ENCODE data around the gene UGDH.

Gene UGDH

DNA sequence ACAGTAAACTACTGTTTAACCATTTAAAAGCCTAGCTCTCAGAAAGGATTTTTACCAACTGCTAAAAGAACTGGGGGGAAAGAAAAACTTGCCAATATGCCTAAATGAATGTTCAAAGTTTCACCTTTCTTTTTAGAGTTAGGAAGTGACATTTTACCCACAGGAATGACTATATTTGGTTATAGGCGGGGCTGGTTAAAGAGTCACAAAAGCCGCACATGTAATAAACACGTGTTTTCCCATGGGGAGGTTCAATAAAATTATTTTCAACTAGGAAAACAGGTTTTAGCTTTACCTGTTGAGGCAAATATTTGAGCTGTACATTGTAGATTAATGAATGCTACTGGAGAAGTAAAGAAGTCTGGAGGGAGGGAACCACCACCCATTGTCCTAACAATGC, 41.6 kb upstream of the UGDH start:
- DNase-seq (ENCODE audit: low read depth) = peak; percentile 18
- TF ChIP-seq, protein P1, sequence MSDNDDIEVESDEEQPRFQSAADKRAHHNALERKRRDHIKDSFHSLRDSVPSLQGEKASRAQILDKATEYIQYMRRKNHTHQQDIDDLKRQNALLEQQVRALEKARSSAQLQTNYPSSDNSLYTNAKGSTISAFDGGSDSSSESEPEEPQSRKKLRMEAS (IDR thresholded peaks at IDR 0.05; ENCODE audit: low read depth, low read length) = peak; percentile 98
- TF ChIP-seq MYC (IDR thresholded peaks at IDR 0.05; ENCODE audit: low read depth, low read length) = peak; percentile 71
- TF ChIP-seq, protein P2, sequence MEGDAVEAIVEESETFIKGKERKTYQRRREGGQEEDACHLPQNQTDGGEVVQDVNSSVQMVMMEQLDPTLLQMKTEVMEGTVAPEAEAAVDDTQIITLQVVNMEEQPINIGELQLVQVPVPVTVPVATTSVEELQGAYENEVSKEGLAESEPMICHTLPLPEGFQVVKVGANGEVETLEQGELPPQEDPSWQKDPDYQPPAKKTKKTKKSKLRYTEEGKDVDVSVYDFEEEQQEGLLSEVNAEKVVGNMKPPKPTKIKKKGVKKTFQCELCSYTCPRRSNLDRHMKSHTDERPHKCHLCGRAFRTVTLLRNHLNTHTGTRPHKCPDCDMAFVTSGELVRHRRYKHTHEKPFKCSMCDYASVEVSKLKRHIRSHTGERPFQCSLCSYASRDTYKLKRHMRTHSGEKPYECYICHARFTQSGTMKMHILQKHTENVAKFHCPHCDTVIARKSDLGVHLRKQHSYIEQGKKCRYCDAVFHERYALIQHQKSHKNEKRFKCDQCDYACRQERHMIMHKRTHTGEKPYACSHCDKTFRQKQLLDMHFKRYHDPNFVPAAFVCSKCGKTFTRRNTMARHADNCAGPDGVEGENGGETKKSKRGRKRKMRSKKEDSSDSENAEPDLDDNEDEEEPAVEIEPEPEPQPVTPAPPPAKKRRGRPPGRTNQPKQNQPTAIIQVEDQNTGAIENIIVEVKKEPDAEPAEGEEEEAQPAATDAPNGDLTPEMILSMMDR (IDR thresholded peaks at IDR 0.05; ENCODE audit: low read depth, low read length) = no peak
- H3K4me3 ChIP-seq (ENCODE audit: low read depth, low read length) = no peak overlapping the region

DNA sequence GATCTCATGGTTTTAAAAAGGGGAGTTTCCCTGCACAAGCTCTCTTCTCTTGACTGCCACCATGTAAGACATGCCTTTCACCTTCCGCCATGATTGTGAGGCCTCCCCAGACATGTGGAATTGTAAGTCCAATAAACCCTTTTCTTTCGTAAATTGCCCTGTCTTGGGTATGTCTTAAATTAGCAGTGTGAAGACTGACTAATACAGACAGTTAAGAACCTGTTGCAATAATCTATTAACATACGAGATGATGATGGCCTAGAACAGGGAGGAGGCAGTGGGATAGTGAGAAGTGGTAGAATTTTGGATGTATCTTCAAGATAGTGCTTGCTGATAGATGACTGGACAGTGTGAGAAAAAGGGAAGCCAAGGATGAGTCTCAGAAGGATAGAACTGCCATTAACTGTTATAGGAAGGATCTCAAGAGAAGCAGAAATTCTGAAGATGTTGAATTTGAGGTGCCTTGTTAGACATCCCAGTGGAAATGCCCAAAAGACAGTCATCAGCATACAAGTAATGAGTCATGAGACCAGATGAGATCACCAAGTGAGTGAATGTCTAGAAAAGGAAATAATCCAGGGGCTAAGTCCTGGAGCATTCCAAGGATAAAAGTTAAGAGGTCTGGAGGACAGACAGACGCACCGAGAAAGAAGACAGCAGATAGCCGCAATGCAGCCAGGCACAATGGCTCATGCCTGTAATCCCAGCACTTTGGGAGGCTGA, 38.8 kb upstream of the UGDH start:
- H3K4me3 ChIP-seq (ENCODE audit: low read depth, low read length) = no peak overlapping the region
- TF ChIP-seq MYC (IDR thresholded peaks at IDR 0.05; ENCODE audit: low read depth, low read length) (no peak), POLR2A (IDR thresholded peaks at IDR 0.05; ENCODE audit: extremely low read depth, insufficient read length) (no peak)
- TF ChIP-seq, protein P2 (IDR thresholded peaks at IDR 0.05; ENCODE audit: low read depth, low read length) = no peak
- TF ChIP-seq, protein P1 (IDR thresholded peaks at IDR 0.05; ENCODE audit: low read depth, low read length) = no peak
- no peak for DNase-seq (ENCODE audit: low read depth)

DNA sequence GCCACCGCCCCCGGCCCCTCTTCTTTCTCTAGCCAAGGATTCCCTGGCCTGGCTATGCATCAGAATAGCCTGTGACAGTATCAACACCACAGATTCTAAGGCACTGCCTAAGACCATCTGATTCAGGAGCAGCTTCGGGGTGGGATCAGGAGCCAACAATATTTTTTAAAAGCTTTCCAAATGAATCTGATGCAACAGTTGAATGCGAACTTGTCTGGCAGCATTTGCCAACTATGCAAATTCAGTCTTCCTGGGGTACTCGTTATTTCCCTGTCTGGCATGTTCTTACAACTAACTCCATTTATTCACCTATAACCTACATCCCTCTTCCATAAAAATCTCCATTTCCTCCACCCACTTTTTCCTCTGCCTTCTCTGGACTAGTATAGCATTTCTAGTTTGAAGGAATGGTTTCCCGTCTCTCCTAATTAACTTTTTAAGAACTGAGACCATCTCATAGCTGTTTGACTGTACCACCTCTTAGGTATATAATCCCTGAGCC, 36.2 kb upstream of the UGDH start:
- no peak overlapping the region for H3K4me3 ChIP-seq (ENCODE audit: low read depth, low read length)
- no peak for DNase-seq (ENCODE audit: low read depth)
- TF ChIP-seq, protein P2 (IDR thresholded peaks at IDR 0.05; ENCODE audit: low read depth, low read length) = no peak
- TF ChIP-seq, protein P1 (IDR thresholded peaks at IDR 0.05; ENCODE audit: low read depth, low read length) = no peak
- TF ChIP-seq POLR2A (IDR thresholded peaks at IDR 0.05; ENCODE audit: extremely low read depth, insufficient read length) (no peak), MYC (IDR thresholded peaks at IDR 0.05; ENCODE audit: low read depth, low read length) (no peak)

DNA sequence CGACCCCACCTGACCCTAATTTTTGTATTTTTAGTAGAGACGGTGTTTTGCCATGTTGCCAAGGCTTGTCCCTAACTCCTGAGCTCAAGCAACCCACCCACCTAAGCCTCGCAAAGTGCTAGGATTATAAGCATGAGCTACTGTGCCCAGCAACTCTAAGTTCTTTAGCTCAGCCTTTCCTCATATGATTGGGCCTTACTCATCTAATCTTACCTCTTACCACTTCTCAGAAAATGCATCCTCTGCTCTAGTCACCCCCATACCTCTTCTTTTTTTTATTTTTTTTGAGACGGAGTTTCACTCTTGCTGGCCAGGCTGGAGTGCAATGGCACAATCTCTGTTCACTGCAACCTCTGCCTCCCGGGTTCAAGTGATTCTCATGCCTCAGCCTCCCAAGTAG, 35.6 kb upstream of the UGDH start:
- H3K4me3 ChIP-seq (ENCODE audit: low read depth, low read length) = no peak overlapping the region
- TF ChIP-seq, protein P2 (IDR thresholded peaks at IDR 0.05; ENCODE audit: low read depth, low read length) = no peak
- no peak for TF ChIP-seq POLR2A (IDR thresholded peaks at IDR 0.05; ENCODE audit: extremely low read depth, insufficient read length)
- TF ChIP-seq MYC (IDR thresholded peaks at IDR 0.05; ENCODE audit: low read depth, low read length) = no peak
- TF ChIP-seq, protein P1 (IDR thresholded peaks at IDR 0.05; ENCODE audit: low read depth, low read length) = no peak
- DNase-seq (ENCODE audit: low read depth) = no peak

DNA sequence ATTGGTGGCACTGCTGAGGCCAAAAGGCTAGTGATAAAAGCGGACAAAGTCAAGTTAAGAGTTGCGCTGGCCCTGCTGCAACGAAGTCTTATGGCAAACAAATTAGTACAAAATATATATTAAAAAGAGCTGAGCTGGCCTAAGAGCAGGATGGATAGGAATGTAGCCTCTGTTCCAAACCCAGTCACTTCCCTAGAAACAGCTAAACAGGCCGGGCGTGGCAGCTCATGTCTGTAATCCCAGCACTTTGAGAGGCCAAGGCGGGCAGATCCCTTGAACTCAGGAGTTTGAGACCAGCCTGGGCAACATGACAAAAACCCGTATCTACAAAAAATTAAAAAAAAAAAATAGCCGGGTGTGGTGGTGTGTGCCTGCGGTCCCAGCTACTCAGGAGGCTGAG, 32.4 kb upstream of the UGDH start:
- no peak overlapping the region for H3K4me3 ChIP-seq (ENCODE audit: low read depth, low read length)
- DNase-seq (ENCODE audit: low read depth) = no peak
- TF ChIP-seq, protein P1 (IDR thresholded peaks at IDR 0.05; ENCODE audit: low read depth, low read length) = no peak
- TF ChIP-seq POLR2A (IDR thresholded peaks at IDR 0.05; ENCODE audit: extremely low read depth, insufficient read length) (no peak), MYC (IDR thresholded peaks at IDR 0.05; ENCODE audit: low read depth, low read length) (no peak)
- TF ChIP-seq, protein P2 (IDR thresholded peaks at IDR 0.05; ENCODE audit: low read depth, low read length) = no peak
